Liver (tissue), 3 donors: ENCODE measurements around the gene CTSE.

Experiments
- ATF3 ChIP-seq: IDR thresholded peaks from 2 replicates; pipeline ENCODE4 v1.6.1; 2016; ENCODE audit warnings: antibody characterized with exemption
- CTCF ChIP-seq: fragments of 150-350 bp; IDR thresholded peaks from 2 replicates; pipeline ENCODE4 v1.5.1; 2017; ENCODE audit warnings: improper control_type of control experiment, low read depth, low read length; ENCODE audit not compliant: missing input control
- FOXA1 ChIP-seq: IDR thresholded peaks from 2 replicates; pipeline ENCODE4 v1.6.1; 2016; ENCODE audit warnings: antibody characterized with exemption
- FOXA2 ChIP-seq: IDR thresholded peaks from 2 replicates; pipeline ENCODE4 v1.6.1; 2016; ENCODE audit warnings: antibody characterized with exemption
- GABPA ChIP-seq, 2 donors: IDR thresholded peaks in 1 of 2; conservative IDR thresholded peaks in 1 of 2; 2 replicates each; pipeline ENCODE4 v1.6.1; 2016; ENCODE audit warnings: antibody characterized with exemption in 2 of 2, mild to moderate bottlenecking in 1 of 2, moderate library complexity in 1 of 2
- JUND ChIP-seq, 2 donors: IDR thresholded peaks; 2 replicates each; pipeline ENCODE4 v1.6.1; 2016; ENCODE audit warnings: antibody characterized with exemption in 2 of 2
- MAX ChIP-seq: IDR thresholded peaks from 2 replicates; pipeline ENCODE4 v1.6.1; 2016; ENCODE audit warnings: antibody characterized with exemption
- NR2F2 ChIP-seq: IDR thresholded peaks from 2 replicates; pipeline ENCODE4 v1.6.1; 2016; ENCODE audit warnings: antibody characterized with exemption
- RAD21 ChIP-seq, 2 donors: IDR thresholded peaks; 2 replicates each; pipeline ENCODE4 v1.6.1; 2016; ENCODE audit warnings: antibody characterized with exemption in 2 of 2, mild to moderate bottlenecking in 2 of 2
- SP1 ChIP-seq: IDR thresholded peaks from 2 replicates; pipeline ENCODE4 v1.6.1; 2018; ENCODE audit warnings: antibody characterized with exemption, mild to moderate bottlenecking
- TAF1 ChIP-seq: conservative IDR thresholded peaks from 2 replicates; pipeline ENCODE4 v1.6.1; 2016; ENCODE audit warnings: antibody characterized with exemption, mild to moderate bottlenecking
- YY1 ChIP-seq: IDR thresholded peaks from 2 replicates; pipeline ENCODE4 v1.6.1; 2016; ENCODE audit warnings: antibody characterized with exemption, mild to moderate bottlenecking
- donor health status: healthy.
- donor health status: healthy.

- TF ChIP-seq CTCF (no peak), TAF1 (no peak), GABPA (IDR thresholded peaks at IDR 0.05 in 1 of 2, conservative IDR thresholded peaks at IDR 0.05 in 1 of 2) (no peak), RAD21 (IDR thresholded peaks at IDR 0.05) (no peak), ATF3 (no peak), YY1 (no peak), MAX (no peak), JUND (IDR thresholded peaks at IDR 0.05) (no peak), NR2F2 (no peak), FOXA2 (no peak), FOXA1 (no peak), SP1 (no peak)
Measured at GRCh38 chr1:206037581-206037980, 13.9 kb upstream of the CTSE start.
